Bronchial smooth muscle cell (primary cell): Measurements from ENCODE around the gene TAMALIN. TPM values are rescaled to one million over a fixed set of nuclear protein-coding genes. Genes with fewer than 3 reads are reported as not detected.

ENCODE experiments used
- total RNA-seq: library from RNA; depleted of rRNA; stranded (reverse); fragments of >200 nt; gene quantifications from 2 replicates; pipeline ENCODE4 v1.2.1, GENCODE V29; 2014

The TAMALIN gene
- 19.2 and 20.3 TPM in 2 replicates for total RNA-seq

DNA sequence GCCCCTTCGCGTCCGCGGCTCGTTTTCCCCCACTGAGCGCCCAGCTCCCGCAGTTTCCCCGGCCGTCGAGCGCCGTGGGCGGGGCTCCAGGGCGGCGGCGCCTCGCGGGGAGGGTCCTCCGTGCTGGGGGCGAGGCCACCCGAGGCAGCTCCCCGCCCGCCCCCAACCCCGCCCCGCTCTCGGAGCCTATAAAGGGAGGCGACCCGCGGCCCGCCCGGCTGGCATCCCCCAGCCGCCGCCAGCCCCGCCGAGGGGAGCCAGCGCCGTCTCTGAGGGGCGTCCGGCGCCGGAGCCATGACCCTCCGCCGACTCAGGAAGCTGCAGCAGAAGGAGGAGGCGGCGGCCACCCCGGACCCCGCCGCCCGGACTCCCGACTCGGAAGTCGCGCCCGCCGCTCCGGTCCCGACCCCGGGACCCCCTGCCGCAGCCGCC lies at the start of gene TAMALIN:
TAMALIN (plus strand) TSS at position 221 of the 432 bp plus-strand sequence; CDS start at position 295, 74 bp downstream.

GRCh38 chr12:52050758-52051541 lies 44.2 kb downstream of the TAMALIN start, which contains the start of gene NR4A1:
TSS of gene NR4A1 (plus strand) at chr12:52051442. CDS start at chr12:52054329, 2,887 bp downstream.

Other genes starting within 250 kb of the TAMALIN start
- 0.09 and 0.16 TPM in 2 replicates for gene FIGNL2, start 158.2 kb upstream of the TAMALIN start, total RNA-seq
- 0.09 and 0.16 TPM in 2 replicates for gene ANKRD33, start 118.8 kb upstream of the TAMALIN start, total RNA-seq
- gene ACVRL1, start 99.4 kb upstream of the TAMALIN start, total RNA-seq: 50.6 and 70.5 TPM in 2 replicates
- 11.8 and 16.7 TPM in 2 replicates for gene ACVR1B, start 55.2 kb upstream of the TAMALIN start, total RNA-seq
- gene NR4A1, start 44.5 kb downstream of the TAMALIN start, total RNA-seq: 1.6 TPM in 2 replicates
- 73.6 and 95.7 TPM in 2 replicates for gene ATG101, start 63.0 kb downstream of the TAMALIN start, total RNA-seq
- gene SMIM41, start 72.8 kb downstream of the TAMALIN start, total RNA-seq: 2.0 and 7.5 TPM in 2 replicates
- gene KRT80, start 185.1 kb downstream of the TAMALIN start, total RNA-seq: under 0.01 TPM in 2 replicates
- 2.7 and 4.7 TPM in 2 replicates for gene KRT7, start 226.3 kb downstream of the TAMALIN start, total RNA-seq